Upper lobe of left lung (tissue), 6 donors: ENCODE data around the gene HMGB3. TPM values are rescaled to one million over a fixed set of nuclear protein-coding genes. Genes with fewer than 3 reads are reported as not detected.

Experiments
- ATAC-seq, 2 donors: fragments of 200-7000 bp; cut with Tn5 transposase; one replicate each; pipeline ENCODE4 v1.9.1; 2022; ENCODE audit warnings: mild to moderate bottlenecking in 2 of 2, moderate library complexity in 2 of 2; ENCODE audit not compliant: low FRiP score in 2 of 2
- DNase-seq, 2 donors: peaks; one replicate each; pipeline ENCODE4 v3.0.0-alpha.2; 2019 to 2020
- H3K27ac ChIP-seq, 4 donors: fragments of 200-600 bp; sonication (generic); one replicate each; pipeline ENCODE4 v1.5.1; 2016 to 2019
- H3K27me3 ChIP-seq, 4 donors: fragments of 200-600 bp; sonication (generic); one replicate each; pipeline ENCODE4 v1.5.1; 2017 to 2019
- H3K36me3 ChIP-seq, 4 donors: fragments of 200-600 bp; sonication (generic); one replicate each; pipeline ENCODE4 v1.5.1; 2016 to 2019
- H3K4me1 ChIP-seq, 4 donors: fragments of 200-600 bp; sonication (generic); one replicate each; pipeline ENCODE4 v1.5.1; 2018 to 2019
- H3K4me3 ChIP-seq, 4 donors: fragments of 200-600 bp; sonication (generic); one replicate each; pipeline ENCODE4 v1.5.1; 2017 to 2019; ENCODE audit warnings: mild to moderate bottlenecking in 2 of 4, moderate library complexity in 1 of 4
- H3K9me3 ChIP-seq, 4 donors: fragments of 200-600 bp; sonication (generic); one replicate each; pipeline ENCODE4 v1.5.1; 2018 to 2019
- CTCF ChIP-seq, 6 experiments: fragments of 450-650 bp in 4 of 6; fragments of 200-600 bp in 2 of 6; sonication (generic) in 2 of 6; IDR thresholded peaks; one replicate each; pipeline ENCODE4 v1.5.1; 2016 to 2019; ENCODE audit warnings: antibody characterized with exemption in 6 of 6
- EP300 ChIP-seq, 4 donors: sonication (generic); formaldehyde crosslinking; IDR thresholded peaks; one replicate each; pipeline ENCODE4 v1.5.1; 2017; ENCODE audit warnings: antibody characterized with exemption in 4 of 4, control low read depth in 2 of 4
- POLR2A ChIP-seq, 4 donors: fragments of 450-650 bp; IDR thresholded peaks; one replicate each; pipeline ENCODE4 v1.5.1; 2016 to 2017; ENCODE audit warnings: antibody characterized with exemption in 4 of 4, mild to moderate bottlenecking in 2 of 4
- POLR2AphosphoS5 ChIP-seq, 2 donors: sonication (generic); formaldehyde crosslinking; IDR thresholded peaks; one replicate each; pipeline ENCODE4 v1.5.1; 2017; ENCODE audit warnings: antibody characterized with exemption in 2 of 2
- WGBS, 2 donors: methylation state at CpG; one replicate each; pipeline ENCODE4 v1.1.5; 2017 to 2018; 5-methylcytosine and 5-hydroxymethylcytosine counted together
- total RNA-seq, 6 donors: library from RNA; depleted of rRNA in 4 of 6; stranded (reverse); fragments of >200 nt in 4 of 6; gene quantifications; one replicate each; pipeline versions ENCODE4 v1.1.0 to v1.2.1, GENCODE V29; 2016 to 2021
- donor health status: DM: no; HTN: no; CAD: no; lungs with moderate emphysema.
- donor health status: DM: no; HTN: yes; CAD: no; lungs with severe emphysema.

The HMGB3 gene
- total RNA-seq, 6 donors from 2014 or later, result 8.1 to 21.5 (median 18.5) TPM

GRCh38 chrX:150936556-150936955, 46.6 kb upstream of the HMGB3 start:
- Histone ChIP-seq H3K27me3 (no peaks in the 10 kb centered on the region), H3K4me1 (no peaks in the 10 kb centered on the region), H3K36me3 (no peaks in the 10 kb centered on the region), H3K27ac (no peak overlapping the region), H3K4me3 (no peak overlapping the region), H3K9me3 (no peaks in the 10 kb centered on the region)
- TF ChIP-seq POLR2AphosphoS5 (IDR thresholded peaks at IDR 0.05), result no peak
- TF ChIP-seq EP300 (IDR thresholded peaks at IDR 0.05), result no peak
- TF ChIP-seq POLR2A (IDR thresholded peaks at IDR 0.05), result no peak
- TF ChIP-seq CTCF (IDR thresholded peaks at IDR 0.05), result no peak
- DNase-seq (no peak), ATAC-seq (no peak)
- 49% methylated on average over 6 of the region's 6 CpGs; no CpG with 5 or more reads in 1 of the 2 donors for WGBS, 2 donors

- H3K4me1 ChIP-seq, result no peaks in the 10 kb centered on the region
- TF ChIP-seq POLR2A (IDR thresholded peaks at IDR 0.05), result no peak
- TF ChIP-seq CTCF (IDR thresholded peaks at IDR 0.05), result no peak
- TF ChIP-seq EP300 (IDR thresholded peaks at IDR 0.05), result no peak
- TF ChIP-seq POLR2AphosphoS5 (IDR thresholded peaks at IDR 0.05), result no peak
- H3K27ac ChIP-seq, result no peak overlapping the region
- H3K4me3 ChIP-seq, result no peak overlapping the region
- H3K27me3 ChIP-seq, result no peaks in the 10 kb centered on the region
- no peaks in the 10 kb centered on the region for H3K9me3 ChIP-seq
- DNase-seq, result no peak
- H3K36me3 ChIP-seq, result no peaks in the 10 kb centered on the region
- 80 to 81% methylated on average over 6 to 9 of the region's 9 CpGs for WGBS, 2 donors
- ATAC-seq, result no peak
These were observed 42.2 kb upstream of the HMGB3 start for GRCh38 chrX:150940844-150941495.

- H3K36me3 ChIP-seq, result no peaks in the 10 kb centered on the region
- H3K27ac ChIP-seq, result no peak overlapping the region
- no peak overlapping the region for H3K4me3 ChIP-seq
- DNase-seq (no peak), ATAC-seq (no peak)
- H3K4me1 ChIP-seq, result no peaks in the 10 kb centered on the region
- TF ChIP-seq POLR2AphosphoS5 (IDR thresholded peaks at IDR 0.05), result no peak
- no peak for TF ChIP-seq POLR2A (IDR thresholded peaks at IDR 0.05)
- no peak for TF ChIP-seq CTCF (IDR thresholded peaks at IDR 0.05)
- TF ChIP-seq EP300 (IDR thresholded peaks at IDR 0.05), result no peak
- no peaks in the 10 kb centered on the region for H3K9me3 ChIP-seq
- 44 to 48% methylated on average over 2 of the region's 2 CpGs for WGBS, 2 donors
- H3K27me3 ChIP-seq, result no peaks in the 10 kb centered on the region
These were observed 41.6 kb upstream of the HMGB3 start for GRCh38 chrX:150941580-150941979.

- H3K27me3 ChIP-seq, result no peaks in the 10 kb centered on the region
- TF ChIP-seq CTCF (IDR thresholded peaks at IDR 0.05), result no peak
- TF ChIP-seq POLR2AphosphoS5 (IDR thresholded peaks at IDR 0.05), result no peak
- TF ChIP-seq EP300 (IDR thresholded peaks at IDR 0.05), result no peak
- no peak for TF ChIP-seq POLR2A (IDR thresholded peaks at IDR 0.05)
- H3K9me3 ChIP-seq, result no peaks in the 10 kb centered on the region
- H3K27ac ChIP-seq, result no peak overlapping the region
- 64 to 88% methylated on average over 2 to 9 of the region's 9 CpGs for WGBS, 2 donors
- DNase-seq (no peak), ATAC-seq (no peak)
- no peak overlapping the region for H3K4me3 ChIP-seq
- H3K4me1 ChIP-seq, result no peaks in the 10 kb centered on the region
- H3K36me3 ChIP-seq, result no peaks in the 10 kb centered on the region
These were observed 40.1 kb upstream of the HMGB3 start for GRCh38 chrX:150942942-150943594.

GRCh38 chrX:150944233-150944632, 38.9 kb upstream of the HMGB3 start:
- ATAC-seq, result no peak
- Histone ChIP-seq H3K9me3 (no peaks in the 10 kb centered on the region), H3K27me3 (no peaks in the 10 kb centered on the region), H3K27ac (no peak overlapping the region), H3K36me3 (no peaks in the 10 kb centered on the region), H3K4me3 (no peak overlapping the region), H3K4me1 (no peaks in the 10 kb centered on the region)
- no peak for DNase-seq
- WGBS, 2 donors, result 54 to 100% methylated on average over 1 to 3 of the region's 3 CpGs
- TF ChIP-seq POLR2AphosphoS5 (IDR thresholded peaks at IDR 0.05) (no peak), POLR2A (IDR thresholded peaks at IDR 0.05) (no peak), CTCF (IDR thresholded peaks at IDR 0.05) (no peak), EP300 (IDR thresholded peaks at IDR 0.05) (no peak)
